NB4 (cell line): ENCODE results near the gene ILF2.

ENCODE experiments used
- DNase-seq: peaks from one replicate; pipeline ENCODE4 v3.0.0; 2010; ENCODE audit warnings: low read depth
- H3K4me3 ChIP-seq: one replicate; pipeline ENCODE4 v1.5.1; 2011; ENCODE audit warnings: mild to moderate bottlenecking, low read depth, low read length, moderate library complexity
- MYC ChIP-seq: IDR thresholded peaks from 2 replicates; pipeline ENCODE4 v1.6.1; 2011; ENCODE audit warnings: low read depth, low read length
- POLR2A ChIP-seq: IDR thresholded peaks from 2 replicates; pipeline ENCODE4 v1.6.1; 2011; ENCODE audit warnings: mild to moderate bottlenecking; ENCODE audit not compliant: insufficient read length; ENCODE audit errors: extremely low read depth

Gene ILF2

DNA sequence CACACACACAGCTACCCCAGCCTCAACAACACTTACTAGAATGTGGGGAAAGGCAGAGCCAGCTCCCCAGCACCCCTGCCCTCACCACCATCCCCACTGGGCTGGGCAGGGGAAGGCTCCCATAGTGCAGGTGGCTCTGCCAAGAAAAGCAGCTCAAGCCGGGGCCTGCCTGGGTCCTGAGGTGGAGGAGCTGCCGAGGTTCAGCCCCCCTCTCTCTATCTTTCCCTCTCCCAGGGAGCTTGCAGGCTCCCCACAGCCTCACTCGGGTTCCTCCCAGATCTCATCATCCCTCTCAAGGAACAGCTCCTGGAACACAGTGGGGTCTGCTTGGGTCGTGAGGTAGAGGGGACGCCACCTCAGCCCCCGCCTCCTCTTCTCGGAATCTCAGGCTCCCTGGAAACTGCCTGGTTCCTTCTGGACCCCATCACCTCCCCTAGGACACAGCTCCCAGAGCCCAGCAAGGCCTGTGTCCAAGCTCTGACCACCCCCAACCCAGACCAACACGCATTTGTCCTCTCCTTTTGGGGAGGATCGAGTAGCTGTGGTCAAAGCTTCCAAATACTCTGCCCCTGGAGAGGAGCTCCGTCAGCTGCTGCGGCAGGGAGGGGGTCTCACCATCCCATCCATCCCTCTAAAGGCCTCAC is 58.6 kb downstream of the ILF2 start:
- TF ChIP-seq MYC (no peak), POLR2A (no peak)
- DNase-seq = no peak
- no peak overlapping the region for H3K4me3 ChIP-seq
